SK-N-SH treated with all-trans-retinoic acid at 6 μM for 48 hours (cell line): ENCODE measurements around the gene CCL16.

Experiments used
- GLIS3 ChIP-seq: fragments of 250-450 bp; sonication (Bioruptor Pico); IDR thresholded peaks from 2 replicates; pipeline ENCODE4 v1.5.0; 2020; ENCODE audit warnings: mild to moderate bottlenecking, moderate library complexity
- ISL1 ChIP-seq: fragments of 250-450 bp; sonication (Bioruptor Pico); IDR thresholded peaks from 2 replicates; pipeline ENCODE4 v2.1.2; 2022; ENCODE audit warnings: mild to moderate bottlenecking, moderate library complexity
- ZFP3 ChIP-seq: fragments of 250-450 bp; sonication (Bioruptor Pico); IDR thresholded peaks from 2 replicates; pipeline ENCODE4 v1.5.0; 2020; ENCODE audit warnings: mild to moderate bottlenecking, moderate library complexity
- TF ChIP-seq, protein P1 (sequence below): fragments of 250-450 bp; sonication (Bioruptor Pico); IDR thresholded peaks from 2 replicates; pipeline ENCODE4 v1.8.0; 2020; ENCODE audit warnings: mild to moderate bottlenecking, moderate library complexity, borderline replicate concordance

DNA sequence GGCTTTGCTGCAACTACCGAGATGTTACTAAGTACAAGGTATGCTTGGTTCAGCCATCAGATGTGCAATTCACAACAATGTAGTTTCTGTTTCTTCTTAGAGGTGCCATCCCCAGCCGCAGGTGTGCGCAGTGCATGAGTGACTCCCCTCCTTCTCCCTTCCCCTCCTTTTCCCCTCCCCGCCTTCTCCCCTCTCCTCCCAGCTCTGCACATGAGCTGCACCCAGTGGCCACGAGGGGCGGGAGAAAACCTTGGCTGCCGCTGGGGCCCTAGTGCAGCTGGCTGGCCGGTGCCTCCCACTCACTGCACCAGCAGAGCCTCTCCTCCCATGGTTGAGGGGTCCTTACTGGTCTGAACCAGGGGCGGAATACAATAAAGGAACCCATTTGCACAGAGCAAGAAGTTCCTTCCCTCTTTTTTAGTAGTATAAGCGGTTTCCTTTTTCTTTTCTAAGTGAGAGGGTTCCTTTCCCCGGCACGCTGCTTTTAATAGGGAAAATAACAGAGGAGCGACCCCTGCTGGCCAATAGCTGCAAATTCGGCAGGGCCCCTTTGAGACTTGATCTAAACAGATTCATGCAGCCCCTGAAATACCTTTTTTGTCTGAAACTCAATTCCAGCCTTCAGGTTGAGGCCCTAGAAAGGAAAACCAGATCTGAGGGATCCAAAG is 27.8 kb upstream of the CCL16 start:
- TF ChIP-seq, protein P1, sequence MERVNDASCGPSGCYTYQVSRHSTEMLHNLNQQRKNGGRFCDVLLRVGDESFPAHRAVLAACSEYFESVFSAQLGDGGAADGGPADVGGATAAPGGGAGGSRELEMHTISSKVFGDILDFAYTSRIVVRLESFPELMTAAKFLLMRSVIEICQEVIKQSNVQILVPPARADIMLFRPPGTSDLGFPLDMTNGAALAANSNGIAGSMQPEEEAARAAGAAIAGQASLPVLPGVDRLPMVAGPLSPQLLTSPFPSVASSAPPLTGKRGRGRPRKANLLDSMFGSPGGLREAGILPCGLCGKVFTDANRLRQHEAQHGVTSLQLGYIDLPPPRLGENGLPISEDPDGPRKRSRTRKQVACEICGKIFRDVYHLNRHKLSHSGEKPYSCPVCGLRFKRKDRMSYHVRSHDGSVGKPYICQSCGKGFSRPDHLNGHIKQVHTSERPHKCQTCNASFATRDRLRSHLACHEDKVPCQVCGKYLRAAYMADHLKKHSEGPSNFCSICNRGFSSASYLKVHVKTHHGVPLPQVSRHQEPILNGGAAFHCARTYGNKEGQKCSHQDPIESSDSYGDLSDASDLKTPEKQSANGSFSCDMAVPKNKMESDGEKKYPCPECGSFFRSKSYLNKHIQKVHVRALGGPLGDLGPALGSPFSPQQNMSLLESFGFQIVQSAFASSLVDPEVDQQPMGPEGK (CRISPR knock-in tag) = no peak
- TF ChIP-seq ZFP3 (CRISPR knock-in tag) (no peak), GLIS3 (CRISPR knock-in tag) (no peak), ISL1 (CRISPR knock-in tag) (no peak)
